SK-N-SH (cell line): ENCODE results near the gene CACNA2D3. TPM values are rescaled to one million over a fixed set of nuclear protein-coding genes. Genes with fewer than 3 reads are reported as not detected.

Experiments used
- CTCF ChIA-PET: fragments of 300-600, 350-600 bp; formaldehyde crosslinking; extraction: SDS; loops from one replicate; lab custom pipeline; 2021; lab: Yijun Ruan, JAX
- POLR2A ChIA-PET: fragments of 350-600 bp; sonication (Branson Sonifier 250); formaldehyde crosslinking; extraction: SDS; loops from one replicate; lab custom pipeline; 2020; ENCODE audit warnings: antibody characterized with exemption, inconsistent platforms; lab: Yijun Ruan, JAX
- DNase-seq: peaks from one replicate; pipeline ENCODE4 v3.0.0; 2012
- H2AFZ ChIP-seq: fragments of 200-600 bp; sonication (generic); 2 replicates; pipeline ENCODE4 v1.8.1; 2016; ENCODE audit warnings: antibody characterized with exemption, mild to moderate bottlenecking, low read depth
- H3F3A ChIP-seq: fragments of 200-600 bp; sonication (generic); replicated peaks from 2 replicates; pipeline ENCODE3; 2016; ENCODE audit warnings: antibody characterized with exemption, mild to moderate bottlenecking; ENCODE audit not compliant: insufficient read depth
- H3K27ac ChIP-seq, 2 experiments: fragments of 200-500 bp in 1 of 2; fragments of 200-600 bp in 1 of 2; sonication (Bioruptor generic) in 1 of 2; sonication (generic), shearing (Covaris generic) in 1 of 2; 2 replicates each; pipeline versions ENCODE4 v1.5.1 to v1.6.1; 2014 to 2016; ENCODE audit warnings: low read depth in 2 of 2, inconsistent platforms in 1 of 2, low read length in 1 of 2, mild to moderate bottlenecking in 1 of 2, mixed read lengths in 1 of 2
- H3K27me3 ChIP-seq: fragments of 200-600 bp; sonication (generic), shearing (Covaris generic); 2 replicates; pipeline ENCODE4 v1.6.1; 2016; ENCODE audit warnings: mixed run types; ENCODE audit not compliant: insufficient read depth
- H3K36me3 ChIP-seq, 2 experiments: fragments of 200-500 bp in 1 of 2; fragments of 200-600 bp in 1 of 2; sonication (Bioruptor generic) in 1 of 2; sonication (generic) in 1 of 2; replicated peaks in 1 of 2; 2 replicates each; pipeline versions ENCODE3 to v1.5.1; 2014 to 2016; ENCODE audit warnings: low read length in 1 of 2, mild to moderate bottlenecking in 1 of 2; ENCODE audit not compliant: insufficient read depth in 2 of 2, control insufficient read depth in 1 of 2
- H3K4me1 ChIP-seq, 2 experiments: fragments of 200-500 bp in 1 of 2; fragments of 200-600 bp in 1 of 2; sonication (Bioruptor generic) in 1 of 2; sonication (generic), shearing (Covaris generic) in 1 of 2; 2 replicates each; pipeline versions ENCODE4 v1.5.1 to v1.6.1; 2014 to 2016; ENCODE audit warnings: low read depth in 1 of 2, low read length in 1 of 2, mixed run types in 1 of 2; ENCODE audit not compliant: insufficient read depth in 2 of 2, control insufficient read depth in 1 of 2
- H3K4me2 ChIP-seq: fragments of 200-600 bp; sonication (generic), shearing (Covaris generic); 2 replicates; pipeline ENCODE4 v1.6.1; 2017; ENCODE audit warnings: mixed run types
- H3K4me3 ChIP-seq, 2 experiments: fragments of 200-500 bp in 1 of 2; fragments of 200-600 bp in 1 of 2; sonication (Bioruptor generic) in 1 of 2; sonication (generic), shearing (Covaris generic) in 1 of 2; 2 replicates each; pipeline versions ENCODE4 v1.5.1 to v1.8.1; 2014 to 2016; ENCODE audit warnings: low read depth in 2 of 2, inconsistent platforms in 1 of 2, low read length in 1 of 2, mild to moderate bottlenecking in 1 of 2, mixed read lengths in 1 of 2, moderate library complexity in 1 of 2
- H3K79me2 ChIP-seq: fragments of 200-600 bp; sonication (generic); 2 replicates; pipeline ENCODE4 v1.8.1; 2017; ENCODE audit warnings: mild to moderate bottlenecking; ENCODE audit not compliant: insufficient read depth
- H3K9ac ChIP-seq: fragments of 200-600 bp; sonication (generic); 2 replicates; pipeline ENCODE4 v1.6.1; 2017; ENCODE audit warnings: mixed run types
- H3K9me2 ChIP-seq: fragments of 200-600 bp; sonication (generic); 2 replicates; pipeline ENCODE4 v1.6.1; 2017; ENCODE audit warnings: mixed run types
- H3K9me3 ChIP-seq: fragments of 200-600 bp; sonication (generic); 2 replicates; pipeline ENCODE4 v1.6.1; 2017; ENCODE audit warnings: mixed run types, mild to moderate bottlenecking, moderate library complexity
- H4K20me1 ChIP-seq: fragments of 200-600 bp; sonication (generic); 2 replicates; pipeline ENCODE4 v1.6.1; 2017; ENCODE audit warnings: mild to moderate bottlenecking, mixed run types; ENCODE audit not compliant: insufficient read depth
- CHD2 ChIP-seq: fragments of 150-350 bp; IDR thresholded peaks from 2 replicates; pipeline ENCODE4 v1.6.1; 2018; ENCODE audit warnings: low read length; ENCODE audit not compliant: partially characterized antibody
- ELF1 ChIP-seq: IDR thresholded peaks from 2 replicates; pipeline ENCODE4 v1.4.0; 2012
- EP300 ChIP-seq, 2 experiments: IDR thresholded peaks; 2 replicates each; pipeline versions ENCODE4 v1.4.0 to v1.6.1; 2012; ENCODE audit warnings: borderline replicate concordance in 1 of 2, low read depth in 1 of 2, low read length in 1 of 2
- FOXJ3 ChIP-seq: sonication (generic); formaldehyde crosslinking; IDR thresholded peaks from 2 replicates; pipeline ENCODE4 v1.5.1; 2020; ENCODE audit warnings: mild to moderate bottlenecking, missing genetic modification reagents
- GATA2 ChIP-seq: sonication (generic); formaldehyde crosslinking; IDR thresholded peaks from 2 replicates; pipeline ENCODE4 v1.5.0; 2020; ENCODE audit warnings: mild to moderate bottlenecking, missing genetic modification reagents
- MEF2A ChIP-seq: IDR thresholded peaks from 2 replicates; pipeline ENCODE4 v1.4.0; 2012; ENCODE audit warnings: low read depth, borderline replicate concordance
- NRF1 ChIP-seq: IDR thresholded peaks from 2 replicates; pipeline ENCODE4 v1.6.1; 2012; ENCODE audit warnings: low read depth, mild to moderate bottlenecking, low read length
- RCOR1 ChIP-seq: fragments of 150-350 bp; IDR thresholded peaks from 2 replicates; pipeline ENCODE4 v1.6.1; 2017; ENCODE audit warnings: antibody characterized with exemption, low read length
- RFX5 ChIP-seq: IDR thresholded peaks from 2 replicates; pipeline ENCODE4 v1.6.1; 2012; ENCODE audit warnings: mild to moderate bottlenecking, improper control_type of control experiment, low read length
- SIN3A ChIP-seq: IDR thresholded peaks from 2 replicates; pipeline ENCODE4 v1.6.1; 2012; ENCODE audit warnings: low read depth, mild to moderate bottlenecking, low read length, moderate library complexity, borderline replicate concordance
- SMC3 ChIP-seq: IDR thresholded peaks from 2 replicates; pipeline ENCODE4 v1.6.1; 2012; ENCODE audit warnings: low read depth, low read length, improper control_type of control experiment
- TCF12 ChIP-seq: IDR thresholded peaks from 2 replicates; pipeline ENCODE4 v1.4.0; 2012
- WGBS: methylation state at CpG from one replicate; pipeline ENCODE4 v1.1.6; 2017; ENCODE audit warnings: low lambda C conversion rate; 5-methylcytosine and 5-hydroxymethylcytosine counted together
- polyA plus RNA-seq, 3 experiments: library from polyadenylated mRNA; depleted of rRNA; stranded (reverse); fragments of >200 nt; gene quantifications; 2 replicates each; pipeline ENCODE4 v1.2.3, GENCODE V29; 2012
- TF ChIP-seq, protein P1 (sequence below): IDR thresholded peaks from 2 replicates; pipeline ENCODE4 v1.4.0; 2012; ENCODE audit warnings: low read depth, borderline replicate concordance
- TF ChIP-seq, protein P2 (sequence below): IDR thresholded peaks from 2 replicates; pipeline ENCODE4 v1.4.0; 2012; ENCODE audit warnings: low read depth
- TF ChIP-seq, protein P3 (sequence below): fragments of 150-350 bp; IDR thresholded peaks from 2 replicates; pipeline ENCODE4 v1.6.1; 2017; ENCODE audit warnings: antibody characterized with exemption, low read length, low read depth, borderline replicate concordance

The CACNA2D3 gene
- polyA plus RNA-seq, 1 of the 3 experiments (the other 2 are of a cell fraction): 0.15 TPM

DNA sequence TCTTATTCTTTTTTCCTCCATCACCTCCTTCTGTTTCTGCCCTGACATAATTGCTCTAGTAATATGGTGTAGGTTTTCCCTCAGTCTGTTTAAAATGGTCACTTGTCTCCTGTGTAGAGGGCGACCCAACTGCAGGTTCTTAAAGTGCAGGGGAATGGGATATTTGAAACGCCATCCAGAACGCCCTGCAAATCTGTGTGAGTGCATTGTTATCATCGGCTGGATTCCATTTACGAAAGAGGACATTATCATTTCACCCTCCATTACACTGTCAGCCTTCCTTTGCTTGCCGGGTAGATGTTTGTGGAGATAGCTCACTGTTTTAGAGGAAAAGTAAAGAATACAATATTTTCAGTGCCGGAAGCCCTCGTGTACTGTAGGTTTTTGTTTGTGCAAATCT lies 451.5 kb downstream of the CACNA2D3 start:
- WGBS: 5% methylated on average over 8 of the region's 8 CpGs
- TF ChIP-seq, protein P1, sequence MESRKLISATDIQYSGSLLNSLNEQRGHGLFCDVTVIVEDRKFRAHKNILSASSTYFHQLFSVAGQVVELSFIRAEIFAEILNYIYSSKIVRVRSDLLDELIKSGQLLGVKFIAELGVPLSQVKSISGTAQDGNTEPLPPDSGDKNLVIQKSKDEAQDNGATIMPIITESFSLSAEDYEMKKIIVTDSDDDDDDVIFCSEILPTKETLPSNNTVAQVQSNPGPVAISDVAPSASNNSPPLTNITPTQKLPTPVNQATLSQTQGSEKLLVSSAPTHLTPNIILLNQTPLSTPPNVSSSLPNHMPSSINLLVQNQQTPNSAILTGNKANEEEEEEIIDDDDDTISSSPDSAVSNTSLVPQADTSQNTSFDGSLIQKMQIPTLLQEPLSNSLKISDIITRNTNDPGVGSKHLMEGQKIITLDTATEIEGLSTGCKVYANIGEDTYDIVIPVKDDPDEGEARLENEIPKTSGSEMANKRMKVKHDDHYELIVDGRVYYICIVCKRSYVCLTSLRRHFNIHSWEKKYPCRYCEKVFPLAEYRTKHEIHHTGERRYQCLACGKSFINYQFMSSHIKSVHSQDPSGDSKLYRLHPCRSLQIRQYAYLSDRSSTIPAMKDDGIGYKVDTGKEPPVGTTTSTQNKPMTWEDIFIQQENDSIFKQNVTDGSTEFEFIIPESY: no peak
- TF ChIP-seq CHD2: peak; percentile 24
- no peak for TF ChIP-seq ELF1
- TF ChIP-seq MEF2A: no peak
- TF ChIP-seq, protein P2, sequence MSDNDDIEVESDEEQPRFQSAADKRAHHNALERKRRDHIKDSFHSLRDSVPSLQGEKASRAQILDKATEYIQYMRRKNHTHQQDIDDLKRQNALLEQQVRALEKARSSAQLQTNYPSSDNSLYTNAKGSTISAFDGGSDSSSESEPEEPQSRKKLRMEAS: no peak
- TF ChIP-seq RCOR1: peak; percentile 68
- TF ChIP-seq TCF12: 0 out of 2 replicates have a peak, but pooled peaks have one; percentile 5
- no peak for TF ChIP-seq SMC3
- peak; percentile 47; the same call in 1 of the 2 replicates for TF ChIP-seq FOXJ3 (CRISPR knock-in tag)
- TF ChIP-seq RFX5: no peak
- TF ChIP-seq GATA2: peak; percentile 94
- no peak for TF ChIP-seq SIN3A
- peak in 1 of 2 experiments; percentile 32; a peak in 1 of 4 replicates for TF ChIP-seq EP300 (IDR thresholded peaks at IDR 0.05; ENCODE audit: borderline replicate concordance in 1 of 2, low read depth in 1 of 2, low read length in 1 of 2)
- TF ChIP-seq, protein P3, sequence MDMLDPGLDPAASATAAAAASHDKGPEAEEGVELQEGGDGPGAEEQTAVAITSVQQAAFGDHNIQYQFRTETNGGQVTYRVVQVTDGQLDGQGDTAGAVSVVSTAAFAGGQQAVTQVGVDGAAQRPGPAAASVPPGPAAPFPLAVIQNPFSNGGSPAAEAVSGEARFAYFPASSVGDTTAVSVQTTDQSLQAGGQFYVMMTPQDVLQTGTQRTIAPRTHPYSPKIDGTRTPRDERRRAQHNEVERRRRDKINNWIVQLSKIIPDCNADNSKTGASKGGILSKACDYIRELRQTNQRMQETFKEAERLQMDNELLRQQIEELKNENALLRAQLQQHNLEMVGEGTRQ: no peak
- TF ChIP-seq NRF1: no peak
- H3K4me3 ChIP-seq: peak overlapping the region in 1 of 2 experiments; percentile 9; a peak in 1 of 4 replicates
- H3K79me2 ChIP-seq: no peaks in the 10 kb centered on the region
- peak; percentile 63 for DNase-seq
- H3K9me3 ChIP-seq: no peaks in the 10 kb centered on the region
- H2AFZ ChIP-seq: no peak overlapping the region
- H4K20me1 ChIP-seq: no peaks in the 10 kb centered on the region
- no peak overlapping the region for H3K4me2 ChIP-seq
- H3K9me2 ChIP-seq: no peaks in the 10 kb centered on the region
- ChIA-PET POLR2A (no interaction called here), CTCF (interaction anchor here (0.7 to 1.3 kb wide), 2 partner anchors 20 to 22 kb away, joined by 3 to 5 read pairs; no protein-coding TSS in a partner anchor)
- no peaks in the 10 kb centered on the region for H3K27me3 ChIP-seq
- peak overlapping the region in 1 of 2 experiments; percentile 77; a peak in 1 of 4 replicates for H3K27ac ChIP-seq
- H3K36me3 ChIP-seq: no peaks in the 10 kb centered on the region
- H3K4me1 ChIP-seq: peaks cover 0 to 11% of the 10 kb centered on the region in 2 experiments; a peak in 2 of 4 replicates
- H3K9ac ChIP-seq: no peak overlapping the region
- H3F3A ChIP-seq: no peaks in the 10 kb centered on the region
